Gastrocnemius medialis (tissue), 4 donors: ENCODE data around the gene CFHR2.
"Not testable (repeated sequence)": the region's sequence is repeated elsewhere in the genome, so short reads cannot be mapped to it uniquely, and the experiment has no call there.

ENCODE experiments used
- POLR2A ChIP-seq, 2 donors: fragments of 450-650 bp; IDR thresholded peaks; one replicate each; pipeline ENCODE4 v1.6.1; 2017; ENCODE audit warnings: antibody characterized with exemption in 2 of 2, mild to moderate bottlenecking in 2 of 2, moderate library complexity in 2 of 2
- TF ChIP-seq, protein P1 (sequence below), 5 experiments: fragments of 450-650 bp in 3 of 5; fragments of 200-600 bp in 2 of 5; sonication (generic) in 2 of 5; IDR thresholded peaks in 4 of 5; conservative IDR thresholded peaks in 1 of 5; 1 replicate in 4 of 5; 2 replicates in 1 of 5; pipeline ENCODE4 v1.5.1; 2016 to 2019; ENCODE audit warnings: antibody characterized with exemption in 5 of 5, mild to moderate bottlenecking in 3 of 5, moderate library complexity in 3 of 5

DNA sequence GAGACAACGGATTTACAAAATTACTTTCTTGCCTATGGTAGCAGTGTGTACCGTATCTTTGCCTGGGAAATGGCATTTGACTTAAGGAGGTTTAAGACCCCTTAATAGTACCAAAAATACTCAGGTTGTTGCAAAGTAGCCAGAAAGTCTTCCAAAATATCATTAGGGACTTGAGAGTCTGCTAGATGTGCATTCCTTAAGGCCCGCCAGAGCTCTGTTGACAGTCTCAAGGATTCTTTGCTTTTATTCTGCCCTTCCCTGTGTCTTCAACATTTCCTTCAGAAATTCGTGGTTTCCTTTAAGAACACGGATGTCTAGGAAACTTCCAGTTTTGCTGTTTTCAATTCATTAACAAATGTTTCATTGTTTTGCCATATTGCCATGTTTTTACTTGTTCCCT, 31.3 kb upstream of the CFHR2 start:
- TF ChIP-seq, protein P1, sequence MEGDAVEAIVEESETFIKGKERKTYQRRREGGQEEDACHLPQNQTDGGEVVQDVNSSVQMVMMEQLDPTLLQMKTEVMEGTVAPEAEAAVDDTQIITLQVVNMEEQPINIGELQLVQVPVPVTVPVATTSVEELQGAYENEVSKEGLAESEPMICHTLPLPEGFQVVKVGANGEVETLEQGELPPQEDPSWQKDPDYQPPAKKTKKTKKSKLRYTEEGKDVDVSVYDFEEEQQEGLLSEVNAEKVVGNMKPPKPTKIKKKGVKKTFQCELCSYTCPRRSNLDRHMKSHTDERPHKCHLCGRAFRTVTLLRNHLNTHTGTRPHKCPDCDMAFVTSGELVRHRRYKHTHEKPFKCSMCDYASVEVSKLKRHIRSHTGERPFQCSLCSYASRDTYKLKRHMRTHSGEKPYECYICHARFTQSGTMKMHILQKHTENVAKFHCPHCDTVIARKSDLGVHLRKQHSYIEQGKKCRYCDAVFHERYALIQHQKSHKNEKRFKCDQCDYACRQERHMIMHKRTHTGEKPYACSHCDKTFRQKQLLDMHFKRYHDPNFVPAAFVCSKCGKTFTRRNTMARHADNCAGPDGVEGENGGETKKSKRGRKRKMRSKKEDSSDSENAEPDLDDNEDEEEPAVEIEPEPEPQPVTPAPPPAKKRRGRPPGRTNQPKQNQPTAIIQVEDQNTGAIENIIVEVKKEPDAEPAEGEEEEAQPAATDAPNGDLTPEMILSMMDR (IDR thresholded peaks at IDR 0.05 in 4 of 5, conservative IDR thresholded peaks at IDR 0.05 in 1 of 5), result not testable (repeated sequence)
- TF ChIP-seq POLR2A (IDR thresholded peaks at IDR 0.05), result not testable (repeated sequence)
